HepG2 (cell line): ENCODE results near the gene FRMD3. TPM values are rescaled to one million over a fixed set of nuclear protein-coding genes. Genes with fewer than 3 reads are reported as not detected.
A peak's percentile ranks its signal among the peaks of the same experiment; 100 is the strongest.

ENCODE experiments used
- ARNTL ChIP-seq: sonication (generic); formaldehyde crosslinking; IDR thresholded peaks from 2 replicates; pipeline ENCODE4 v1.4.0; 2020; ENCODE audit warnings: mild to moderate bottlenecking, missing genetic modification reagents
- ELF3 ChIP-seq: IDR thresholded peaks from 2 replicates; pipeline ENCODE4 v1.6.1; 2016; ENCODE audit warnings: missing genetic modification reagents, missing compliant biosample characterization
- EP300 ChIP-seq, 3 experiments: sonication (generic) in 1 of 3; formaldehyde crosslinking in 1 of 3; IDR thresholded peaks; 2 replicates each; pipeline versions ENCODE4 v1.5.1 to v1.6.1; 2011 to 2020; ENCODE audit warnings: low read depth in 2 of 3, low read length in 2 of 3, borderline replicate concordance in 1 of 3, improper control_type of control experiment in 1 of 3, mild to moderate bottlenecking in 1 of 3, missing genetic modification reagents in 1 of 3, moderate library complexity in 1 of 3
- FOXA1 ChIP-seq, 2 experiments: fragments of 450-650 bp in 1 of 2; sonication (generic) in 1 of 2; formaldehyde crosslinking in 1 of 2; IDR thresholded peaks; 2 replicates each; pipeline versions ENCODE4 v1.4.0 to v1.6.1; 2016 to 2020; ENCODE audit warnings: missing genetic modification reagents in 1 of 2
- IRF2 ChIP-seq: IDR thresholded peaks from 2 replicates; pipeline ENCODE4 v1.6.1; 2018; ENCODE audit warnings: missing genetic modification reagents, missing compliant biosample characterization
- IRX3 ChIP-seq: sonication (generic); formaldehyde crosslinking; IDR thresholded peaks from 2 replicates; pipeline ENCODE4 v1.8.1; 2023; ENCODE audit warnings: mild to moderate bottlenecking, low read depth, missing genetic modification reagents, borderline replicate concordance
- MED1 ChIP-seq: sonication (generic); formaldehyde crosslinking; IDR thresholded peaks from 2 replicates; pipeline ENCODE4 v1.4.0; 2020; ENCODE audit warnings: missing genetic modification reagents
- MED13 ChIP-seq: sonication (generic); formaldehyde crosslinking; IDR thresholded peaks from 2 replicates; pipeline ENCODE4 v1.5.0; 2020; ENCODE audit warnings: missing genetic modification reagents
- MEIS2 ChIP-seq: sonication (generic); formaldehyde crosslinking; IDR thresholded peaks from 2 replicates; pipeline ENCODE4 v1.9.0; 2021; ENCODE audit warnings: mild to moderate bottlenecking, missing genetic modification reagents
- MXD4 ChIP-seq: IDR thresholded peaks from 2 replicates; pipeline ENCODE4 v1.6.1; 2016; ENCODE audit warnings: mild to moderate bottlenecking, missing biosample characterization, missing genetic modification reagents
- POGZ ChIP-seq: sonication (generic); formaldehyde crosslinking; IDR thresholded peaks from 2 replicates; pipeline ENCODE4 v1.4.0; 2020; ENCODE audit warnings: mild to moderate bottlenecking, missing genetic modification reagents
- SIX1 ChIP-seq: sonication (generic); formaldehyde crosslinking; IDR thresholded peaks from 2 replicates; pipeline ENCODE4 v1.4.0; 2020; ENCODE audit warnings: missing genetic modification reagents, borderline replicate concordance
- SOX5 ChIP-seq: IDR thresholded peaks from 2 replicates; pipeline ENCODE4 v1.6.1; 2016; ENCODE audit warnings: borderline replicate concordance
- SP5 ChIP-seq: IDR thresholded peaks from 2 replicates; pipeline ENCODE4 v1.6.1; 2016; ENCODE audit warnings: low read depth, borderline replicate concordance
- TBP ChIP-seq: sonication (generic); formaldehyde crosslinking; IDR thresholded peaks from 2 replicates; pipeline ENCODE4 v1.5.0; 2020; ENCODE audit warnings: missing genetic modification reagents
- YEATS4 ChIP-seq: sonication (generic); formaldehyde crosslinking; IDR thresholded peaks from 2 replicates; pipeline ENCODE4 v1.4.0; 2020; ENCODE audit warnings: missing genetic modification reagents, borderline replicate concordance
- ZNF143 ChIP-seq: sonication (generic); formaldehyde crosslinking; IDR thresholded peaks from 2 replicates; pipeline ENCODE4 v1.4.0; 2020; ENCODE audit warnings: missing genetic modification reagents
- ZNF446 ChIP-seq: sonication (generic); formaldehyde crosslinking; IDR thresholded peaks from 2 replicates; pipeline ENCODE4 v1.5.0; 2020; ENCODE audit warnings: mild to moderate bottlenecking, missing genetic modification reagents
- ZNF503 ChIP-seq: sonication (generic); formaldehyde crosslinking; IDR thresholded peaks from 2 replicates; pipeline ENCODE4 v1.4.0; 2020; ENCODE audit warnings: missing genetic modification reagents
- ZNF546 ChIP-seq: sonication (generic); formaldehyde crosslinking; conservative IDR thresholded peaks from 2 replicates; pipeline ENCODE4 v1.8.1; 2023; ENCODE audit warnings: mild to moderate bottlenecking, missing genetic modification reagents
- ZNF766 ChIP-seq: sonication (generic); formaldehyde crosslinking; IDR thresholded peaks from 2 replicates; pipeline ENCODE4 v1.5.0; 2020; ENCODE audit warnings: missing genetic modification reagents, borderline replicate concordance
- polyA plus RNA-seq, 8 experiments: library from polyadenylated mRNA; depleted of rRNA in 3 of 8; stranded (reverse) in 7 of 8; unstranded in 1 of 8; fragments of >200 nt; fragmentation: Illumina TruSeq in 4 of 8; extraction: Trizol in 4 of 8; gene quantifications; 2 replicates each; pipeline versions ENCODE4 v1.2.1 to v1.2.3, GENCODE V29; 2011 to 2016; ENCODE audit warnings: low read depth in 4 of 8, missing spikeins in 1 of 8, mixed read lengths in 1 of 8; ENCODE audit not compliant: insufficient read depth in 1 of 8
- total RNA-seq, 5 experiments: library from RNA; depleted of rRNA; stranded (reverse); fragments of >200 nt; fragmentation: Illumina TruSeq; extraction: Trizol; gene quantifications; 2 replicates each; pipeline ENCODE4 v1.2.3, GENCODE V29; 2016; ENCODE audit warnings: low read depth in 1 of 5
- TF ChIP-seq, protein P1 (sequence below): sonication (generic); formaldehyde crosslinking; IDR thresholded peaks from 2 replicates; pipeline ENCODE4 v1.4.0; 2020; ENCODE audit warnings: missing genetic modification reagents
- TF ChIP-seq, protein P2 (sequence below): IDR thresholded peaks from 2 replicates; pipeline ENCODE4 v1.4.0; 2020; ENCODE audit warnings: mild to moderate bottlenecking, missing genetic modification reagents

FRMD3 gene
- total and polyA plus RNA-seq, 2 of the 13 experiments (the other 11 are each of a cell fraction or from before 2014, with no cell fraction given): 3.2 to 7.7 TPM

GRCh38 chr9:83472221-83472665, 66.0 kb downstream of the FRMD3 start (continued):
- peak; percentile 64; the same call in 1 of the 2 replicates for TF ChIP-seq IRF2 (CRISPR knock-in tag)
- TF ChIP-seq ELF3 (CRISPR knock-in tag): peak; percentile 93
- TF ChIP-seq ZNF546 (CRISPR knock-in tag): no peak
- no peak for TF ChIP-seq ZNF446 (CRISPR knock-in tag)
- 0 out of 2 replicates have a peak, but pooled peaks have one; percentile 33 for TF ChIP-seq IRX3
- peak; percentile 89 for TF ChIP-seq MEIS2 (CRISPR knock-in tag)
- peak; percentile 71 to 89; a peak in 3 of 4 replicates for TF ChIP-seq EP300 (IDR thresholded peaks at IDR 0.05; ENCODE audit: low read depth in 2 of 2, low read length in 2 of 2)
- TF ChIP-seq EP300 (CRISPR knock-in tag; IDR thresholded peaks at IDR 0.05; ENCODE audit: borderline replicate concordance): peak; percentile 88
- TF ChIP-seq, protein P1, sequence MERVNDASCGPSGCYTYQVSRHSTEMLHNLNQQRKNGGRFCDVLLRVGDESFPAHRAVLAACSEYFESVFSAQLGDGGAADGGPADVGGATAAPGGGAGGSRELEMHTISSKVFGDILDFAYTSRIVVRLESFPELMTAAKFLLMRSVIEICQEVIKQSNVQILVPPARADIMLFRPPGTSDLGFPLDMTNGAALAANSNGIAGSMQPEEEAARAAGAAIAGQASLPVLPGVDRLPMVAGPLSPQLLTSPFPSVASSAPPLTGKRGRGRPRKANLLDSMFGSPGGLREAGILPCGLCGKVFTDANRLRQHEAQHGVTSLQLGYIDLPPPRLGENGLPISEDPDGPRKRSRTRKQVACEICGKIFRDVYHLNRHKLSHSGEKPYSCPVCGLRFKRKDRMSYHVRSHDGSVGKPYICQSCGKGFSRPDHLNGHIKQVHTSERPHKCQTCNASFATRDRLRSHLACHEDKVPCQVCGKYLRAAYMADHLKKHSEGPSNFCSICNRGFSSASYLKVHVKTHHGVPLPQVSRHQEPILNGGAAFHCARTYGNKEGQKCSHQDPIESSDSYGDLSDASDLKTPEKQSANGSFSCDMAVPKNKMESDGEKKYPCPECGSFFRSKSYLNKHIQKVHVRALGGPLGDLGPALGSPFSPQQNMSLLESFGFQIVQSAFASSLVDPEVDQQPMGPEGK (CRISPR knock-in tag): peak; percentile 64
- no peak for TF ChIP-seq ZNF143
- TF ChIP-seq MXD4 (CRISPR knock-in tag): peak; percentile 65; the same call in 1 of the 2 replicates
- peak; percentile 51; the same call in 1 of the 2 replicates for TF ChIP-seq SIX1 (CRISPR knock-in tag)
- TF ChIP-seq SP5 (CRISPR knock-in tag): peak; percentile 29; the same call in 1 of the 2 replicates
- TF ChIP-seq POGZ (CRISPR knock-in tag): peak; percentile 87
- TF ChIP-seq, protein P2, sequence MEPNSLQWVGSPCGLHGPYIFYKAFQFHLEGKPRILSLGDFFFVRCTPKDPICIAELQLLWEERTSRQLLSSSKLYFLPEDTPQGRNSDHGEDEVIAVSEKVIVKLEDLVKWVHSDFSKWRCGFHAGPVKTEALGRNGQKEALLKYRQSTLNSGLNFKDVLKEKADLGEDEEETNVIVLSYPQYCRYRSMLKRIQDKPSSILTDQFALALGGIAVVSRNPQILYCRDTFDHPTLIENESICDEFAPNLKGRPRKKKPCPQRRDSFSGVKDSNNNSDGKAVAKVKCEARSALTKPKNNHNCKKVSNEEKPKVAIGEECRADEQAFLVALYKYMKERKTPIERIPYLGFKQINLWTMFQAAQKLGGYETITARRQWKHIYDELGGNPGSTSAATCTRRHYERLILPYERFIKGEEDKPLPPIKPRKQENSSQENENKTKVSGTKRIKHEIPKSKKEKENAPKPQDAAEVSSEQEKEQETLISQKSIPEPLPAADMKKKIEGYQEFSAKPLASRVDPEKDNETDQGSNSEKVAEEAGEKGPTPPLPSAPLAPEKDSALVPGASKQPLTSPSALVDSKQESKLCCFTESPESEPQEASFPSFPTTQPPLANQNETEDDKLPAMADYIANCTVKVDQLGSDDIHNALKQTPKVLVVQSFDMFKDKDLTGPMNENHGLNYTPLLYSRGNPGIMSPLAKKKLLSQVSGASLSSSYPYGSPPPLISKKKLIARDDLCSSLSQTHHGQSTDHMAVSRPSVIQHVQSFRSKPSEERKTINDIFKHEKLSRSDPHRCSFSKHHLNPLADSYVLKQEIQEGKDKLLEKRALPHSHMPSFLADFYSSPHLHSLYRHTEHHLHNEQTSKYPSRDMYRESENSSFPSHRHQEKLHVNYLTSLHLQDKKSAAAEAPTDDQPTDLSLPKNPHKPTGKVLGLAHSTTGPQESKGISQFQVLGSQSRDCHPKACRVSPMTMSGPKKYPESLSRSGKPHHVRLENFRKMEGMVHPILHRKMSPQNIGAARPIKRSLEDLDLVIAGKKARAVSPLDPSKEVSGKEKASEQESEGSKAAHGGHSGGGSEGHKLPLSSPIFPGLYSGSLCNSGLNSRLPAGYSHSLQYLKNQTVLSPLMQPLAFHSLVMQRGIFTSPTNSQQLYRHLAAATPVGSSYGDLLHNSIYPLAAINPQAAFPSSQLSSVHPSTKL: peak; percentile 92
- TF ChIP-seq MED1: peak; percentile 90
- no peak for TF ChIP-seq MED13 (CRISPR knock-in tag)
- TF ChIP-seq SOX5: peak; percentile 85
- no peak for TF ChIP-seq TBP (CRISPR knock-in tag)
- peak; percentile 41; the same call in 1 of the 2 replicates for TF ChIP-seq FOXA1 (IDR thresholded peaks at IDR 0.05)
- peak; percentile 94 for TF ChIP-seq FOXA1 (CRISPR knock-in tag; IDR thresholded peaks at IDR 0.05)
- peak; percentile 33; the same call in 1 of the 2 replicates for TF ChIP-seq YEATS4
- TF ChIP-seq ZNF766 (CRISPR knock-in tag): 0 out of 2 replicates have a peak, but pooled peaks have one; percentile 31
- peak; percentile 61; the same call in 1 of the 2 replicates for TF ChIP-seq ARNTL (CRISPR knock-in tag)
- TF ChIP-seq ZNF503: peak; percentile 59; the same call in 1 of the 2 replicates
